ENCODE data around the gene SRA1. TPM values are rescaled to one million over a fixed set of nuclear protein-coding genes. Genes with fewer than 3 reads are reported as not detected.

The SRA1 gene
- total and polyA plus RNA-seq, 2 of the 13 experiments (the other 11 are each of a cell fraction or from before 2014, with no cell fraction given) = 14.2 to 32.8 TPM

DNA sequence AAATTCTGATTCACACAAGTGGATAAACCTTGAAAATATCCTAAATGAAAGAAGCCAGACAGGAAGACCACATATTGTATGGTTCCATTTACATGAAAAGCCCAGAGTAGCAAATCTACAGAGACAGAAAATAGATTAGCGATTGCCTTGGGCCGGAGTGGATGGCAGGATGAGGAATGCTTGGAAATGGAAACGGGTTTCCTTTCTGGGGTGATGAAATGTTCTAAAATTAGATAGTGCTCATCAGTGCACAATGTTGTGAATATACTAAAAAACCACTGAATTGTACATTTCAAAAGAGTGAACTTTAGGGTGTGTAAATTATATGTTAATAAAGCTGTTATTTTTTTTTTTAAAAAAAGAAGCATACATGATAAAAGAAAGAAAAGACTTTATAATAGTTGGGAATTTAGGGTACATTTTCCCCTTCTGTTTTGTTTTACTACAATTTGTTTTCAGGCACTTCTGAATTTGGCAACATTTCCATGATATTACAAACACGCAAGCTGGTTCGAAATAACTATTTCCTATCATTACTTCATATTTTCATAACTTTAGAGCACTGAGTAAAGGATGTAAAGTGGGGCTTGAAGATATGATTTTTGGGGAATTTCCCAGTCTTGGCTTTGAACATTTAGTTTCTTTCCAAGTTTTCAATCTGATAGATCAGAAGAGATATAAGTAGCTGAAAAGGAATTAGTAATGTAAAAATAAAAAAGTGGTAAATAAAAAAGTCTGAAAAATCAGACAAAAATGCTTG lies 31.2 kb upstream of the SRA1 start (continued):
- TF ChIP-seq, protein P1, sequence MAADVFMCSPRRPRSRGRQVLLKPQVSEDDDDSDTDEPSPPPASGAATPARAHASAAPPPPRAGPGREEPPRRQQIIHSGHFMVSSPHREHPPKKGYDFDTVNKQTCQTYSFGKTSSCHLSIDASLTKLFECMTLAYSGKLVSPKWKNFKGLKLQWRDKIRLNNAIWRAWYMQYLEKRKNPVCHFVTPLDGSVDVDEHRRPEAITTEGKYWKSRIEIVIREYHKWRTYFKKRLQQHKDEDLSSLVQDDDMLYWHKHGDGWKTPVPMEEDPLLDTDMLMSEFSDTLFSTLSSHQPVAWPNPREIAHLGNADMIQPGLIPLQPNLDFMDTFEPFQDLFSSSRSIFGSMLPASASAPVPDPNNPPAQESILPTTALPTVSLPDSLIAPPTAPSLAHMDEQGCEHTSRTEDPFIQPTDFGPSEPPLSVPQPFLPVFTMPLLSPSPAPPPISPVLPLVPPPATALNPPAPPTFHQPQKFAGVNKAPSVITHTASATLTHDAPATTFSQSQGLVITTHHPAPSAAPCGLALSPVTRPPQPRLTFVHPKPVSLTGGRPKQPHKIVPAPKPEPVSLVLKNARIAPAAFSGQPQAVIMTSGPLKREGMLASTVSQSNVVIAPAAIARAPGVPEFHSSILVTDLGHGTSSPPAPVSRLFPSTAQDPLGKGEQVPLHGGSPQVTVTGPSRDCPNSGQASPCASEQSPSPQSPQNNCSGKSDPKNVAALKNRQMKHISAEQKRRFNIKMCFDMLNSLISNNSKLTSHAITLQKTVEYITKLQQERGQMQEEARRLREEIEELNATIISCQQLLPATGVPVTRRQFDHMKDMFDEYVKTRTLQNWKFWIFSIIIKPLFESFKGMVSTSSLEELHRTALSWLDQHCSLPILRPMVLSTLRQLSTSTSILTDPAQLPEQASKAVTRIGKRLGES (CRISPR knock-in tag; IDR thresholded peaks at IDR 0.05; ENCODE audit: borderline replicate concordance) = no peak
- no peak for TF ChIP-seq ZMYM3 (CRISPR knock-in tag; IDR thresholded peaks at IDR 0.05)
- TF ChIP-seq NFATC3 (CRISPR knock-in tag; IDR thresholded peaks at IDR 0.05) = no peak
- TF ChIP-seq KDM5A (IDR thresholded peaks at IDR 0.05; ENCODE audit: borderline replicate concordance, low read length) = no peak
- no peak for TF ChIP-seq KDM2A (CRISPR knock-in tag; IDR thresholded peaks at IDR 0.05; ENCODE audit: borderline replicate concordance, low read depth)

DNA sequence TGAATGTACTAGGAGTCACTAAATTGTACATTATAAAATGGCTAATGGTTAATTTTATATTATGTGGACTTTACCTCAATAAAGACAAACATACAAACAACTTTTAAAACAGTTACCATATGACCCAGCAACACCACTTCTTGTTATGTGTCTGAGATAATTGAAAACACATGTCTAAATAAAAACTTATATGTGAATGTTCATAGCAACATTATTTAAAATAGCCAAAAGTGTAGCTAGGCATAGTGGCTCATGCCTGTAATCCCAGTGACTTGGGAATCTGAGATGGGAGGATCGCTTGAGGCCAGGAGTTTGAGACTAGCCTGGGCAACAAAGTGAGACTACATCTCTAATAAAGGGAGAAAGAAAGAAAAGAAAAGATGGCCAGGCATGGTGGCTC lies 30.2 kb upstream of the SRA1 start:
- ATAC-seq (no peak), FAIRE-seq (no peak), DNase-seq (ENCODE audit: low spot score) (no peak)
- H3K9ac ChIP-seq (ENCODE audit: insufficient read depth, low read depth, low read length) = no peak overlapping the region
- in situ Hi-C loops (cut with HindIII; ENCODE audit: extremely low pct_ligation_motif_present, low pct_unique_long_range_greater_than_20kb) = no loop called here
- no peak overlapping the region for H2AFZ ChIP-seq (ENCODE audit: low read length)
- WGBS (ENCODE audit: low lambda C conversion rate) = 48% methylated on average over 1 of the region's 1 CpG
- intact Hi-C loops (cut with micrococcal nuclease; ENCODE audit: unreplicated experiment) = no loop called here
- no peak overlapping the region for H3K4me3 ChIP-seq (replicated peaks in 1 of 3; ENCODE audit: insufficient read depth in 1 of 3, low read depth in 2 of 3, low read length in 3 of 3)
- no peaks in the 10 kb centered on the region for H3K9me3 ChIP-seq (ENCODE audit: low read length)
- H3K4me1 ChIP-seq (ENCODE audit: insufficient read depth, low read length) = no peaks in the 10 kb centered on the region
- no peak overlapping the region for H3K27ac ChIP-seq (ENCODE audit: extremely low read length, insufficient read depth, low read length)
- ChIA-PET CTCF (ENCODE audit: low intra/inter-chr PET ratio, low total read pairs) (no interaction called here), POLR2A (no interaction called here)
- H3K36me3 ChIP-seq (replicated peaks in 1 of 2; ENCODE audit: control insufficient read depth in 1 of 2, insufficient read depth in 2 of 2, low read length in 2 of 2) = no peaks in the 10 kb centered on the region
- TF ChIP-seq ZFX (CRISPR knock-in tag; IDR thresholded peaks at IDR 0.05; ENCODE audit: low read depth) (no peak), RAD51 (IDR thresholded peaks at IDR 0.05; ENCODE audit: borderline replicate concordance) (no peak), DBP (CRISPR knock-in tag; IDR thresholded peaks at IDR 0.05; ENCODE audit: not compliant biosample characterization) (no peak), AHDC1 (CRISPR knock-in tag; IDR thresholded peaks at IDR 0.05; ENCODE audit: borderline replicate concordance) (no peak), POLR2A (IDR thresholded peaks at IDR 0.05; ENCODE audit: insufficient read depth in 1 of 2, low read depth in 2 of 2, low read length in 2 of 2) (no peak), MAFG (CRISPR knock-in tag; IDR thresholded peaks at IDR 0.05) (no peak)
- H3K4me2 ChIP-seq (ENCODE audit: low read depth, low read length) = no peak overlapping the region
- BruUV-seq (replicated peaks) = no TSS peak
- H3K27me3 ChIP-seq (ENCODE audit: control insufficient read depth in 1 of 2, insufficient read depth in 2 of 2, low read length in 2 of 2) = no peaks in the 10 kb centered on the region; a peak in 1 of 5 replicates
- no peaks in the 10 kb centered on the region for H3K79me2 ChIP-seq (ENCODE audit: insufficient read depth, low read length)
- no peaks in the 10 kb centered on the region for H4K20me1 ChIP-seq (ENCODE audit: insufficient read depth, low read length)

Data from HepG2 (cell line).